Measurements from ENCODE around the gene CLEC10A. TPM values are rescaled to one million over a fixed set of nuclear protein-coding genes. Genes with fewer than 3 reads are reported as not detected.
A peak's percentile ranks its signal among the peaks of the same experiment; 100 is the strongest.
"Not testable (repeated sequence)": the region's sequence is repeated elsewhere in the genome, so short reads cannot be mapped to it uniquely, and the experiment has no call there.

CLEC10A gene
- total and polyA plus RNA-seq, 10 of the 15 experiments (the other 5 are each of a cell fraction or from before 2014, with no cell fraction given): not detected

- not testable (repeated sequence) for H3K36me3 ChIP-seq (ENCODE audit: control insufficient read depth in 2 of 2, insufficient read depth in 2 of 2, low read length in 1 of 2); H3K27me3 ChIP-seq (replicated peaks in 1 of 2; ENCODE audit: control insufficient read depth in 2 of 2, insufficient read depth in 2 of 2, low read length in 1 of 2); H3K9me3 ChIP-seq (replicated peaks; ENCODE audit: control insufficient read depth, insufficient read depth, low read length); BruUV-seq (replicated peaks); H4K20me1 ChIP-seq (ENCODE audit: control insufficient read depth, insufficient read depth); H3K79me2 ChIP-seq (ENCODE audit: control insufficient read depth, insufficient read depth, low read length)
- ChIA-PET CTCF (interaction anchor here (0.8 to 21.9 kb wide), 29 partner anchors 8 to 298 kb away, joined by 3 to 590 read pairs (median 6); partner anchors contain the start of genes ACADVL, ACAP1, ASGR1 and DLG4), SMC1A (ENCODE audit: uncharacterized antibody, unreplicated experiment) (interaction anchor here (0.7 to 13.6 kb wide), 11 partner anchors 8 to 309 kb away, joined by 3 to 356 read pairs (median 5); partner anchors contain the start of genes ACADVL, ACAP1, DLG4 and SLC16A13), RAD21 (ENCODE audit: unreplicated experiment) (interaction anchor here (1.1 to 10.0 kb wide), 16 partner anchors 8 to 289 kb away, joined by 3 to 269 read pairs (median 5); partner anchors contain the start of genes ACADVL, ACAP1, BCL6B and DLG4), POLR2A (interaction anchor here (0.5 to 2.6 kb wide), 7 partner anchors 11 to 640 kb away, joined by 3 to 35 read pairs (median 4); partner anchors contain the start of genes ACAP1, GABARAP, SLC16A13 and TP53)
- peak; percentile 51 for ATAC-seq
- H2AFZ ChIP-seq (ENCODE audit: control insufficient read depth, low read depth, low read length): peak overlapping the region; percentile 74
- peak overlapping the region; percentile 63 for H3K4me2 ChIP-seq (ENCODE audit: control insufficient read depth, insufficient read depth)
- peaks cover 17% of the 10 kb centered on the region for H3K4me1 ChIP-seq (ENCODE audit: control insufficient read depth, insufficient read depth, low read length)
- WGBS (ENCODE audit: insufficient coverage, insufficient replicate concordance, low lambda C conversion rate, missing lambda C conversion rate): under 1% methylated on average over 26 of the region's 26 CpGs
- DNase-seq (ENCODE audit: low read depth, low spot score): peak; percentile 55
- in situ Hi-C loops (cut with MboI) (loop anchor here (25.0 kb wide), 1 partner anchor 515 kb away; the partner anchor contains the start of genes SENP3 and TNFSF13), intact Hi-C loops (cut with micrococcal nuclease; ENCODE audit: unreplicated experiment) (loop anchor here (1.0 to 10.0 kb wide), 3 partner anchors 89 to 388 kb away; partner anchors contain the start of genes FGF11 and TMEM102)
- H3K9ac ChIP-seq (ENCODE audit: control insufficient read depth, insufficient read depth, low read length): peak overlapping the region; percentile 7; the same call in 1 of the 2 replicates
- H3K27ac ChIP-seq (ENCODE audit: control insufficient read depth, insufficient read depth): 0 out of 2 replicates have a peak overlapping the region, but pooled peaks have one; percentile 5
- peak; percentile 92 for FAIRE-seq
- peak overlapping the region; percentile 58 for H3K4me3 ChIP-seq
- peak; percentile 81 to 84 for TF ChIP-seq IKZF2 (IDR thresholded peaks at IDR 0.05)
- peak; percentile 52; the same call in 1 of the 2 replicates for TF ChIP-seq ZBTB11 (CRISPR knock-in tag; IDR thresholded peaks at IDR 0.05)
- TF ChIP-seq RAD51 (IDR thresholded peaks at IDR 0.05): peak; percentile 100
- TF ChIP-seq USF1 (IDR thresholded peaks at IDR 0.05; ENCODE audit: borderline replicate concordance, extremely low read length, insufficient read depth, low read depth, low read length): peak; percentile 41
- TF ChIP-seq ATF7 (IDR thresholded peaks at IDR 0.05; ENCODE audit: low read depth): peak; percentile 74
- peak; percentile 87 for TF ChIP-seq ZBTB4 (CRISPR knock-in tag; IDR thresholded peaks at IDR 0.05)
- peak in 1 of 2 experiments; percentile 94; a peak in 2 of 4 replicates for TF ChIP-seq BHLHE40 (IDR thresholded peaks at IDR 0.05; ENCODE audit: borderline replicate concordance in 1 of 2, low read depth in 2 of 2, low read length in 1 of 2)
- peak; percentile 81 for TF ChIP-seq PBX3 (IDR thresholded peaks at IDR 0.05; ENCODE audit: insufficient replicate concordance, low read depth, low read length)
- peak; percentile 80 for TF ChIP-seq EED (IDR thresholded peaks at IDR 0.05; ENCODE audit: low read depth)
Measured at GRCh38 chr17:7046725-7047397, 33.2 kb downstream of the CLEC10A start.
